H4 (cell line): ENCODE results near the gene POC1A. TPM values are rescaled to one million over a fixed set of nuclear protein-coding genes. Genes with fewer than 3 reads are reported as not detected.

Experiments used
- DNase-seq: peaks from one replicate; pipeline ENCODE4 v3.0.0-alpha.2; 2015; ENCODE audit warnings: low spot score
- total RNA-seq: library from RNA; depleted of rRNA; stranded (reverse); fragments of >200 nt; shearing (Covaris generic); gene quantifications from 2 replicates; pipeline ENCODE4 v1.2.3, GENCODE V29; 2014

POC1A gene
- total RNA-seq, 1 experiment from 2014 or later = 8.1 TPM

DNA sequence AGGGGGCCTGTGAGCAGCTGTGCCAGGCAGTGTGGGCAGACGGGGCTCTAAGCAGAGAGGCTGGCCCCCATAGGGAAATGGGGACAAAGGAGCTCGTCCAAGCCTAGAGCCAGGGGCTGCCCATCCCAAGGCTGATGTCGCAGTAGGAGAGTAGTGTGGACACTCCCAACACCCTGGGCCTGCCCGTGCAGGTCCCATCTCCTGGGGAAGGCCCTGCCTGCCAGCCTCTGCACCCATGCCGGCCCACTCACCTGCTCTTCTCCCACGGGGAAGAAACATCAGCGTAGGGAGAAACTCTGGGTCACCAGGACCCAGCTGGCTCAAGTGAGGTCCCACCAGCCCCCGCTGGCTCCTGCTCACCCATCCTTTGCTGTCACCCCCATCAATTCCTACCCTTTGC is 87.2 kb downstream of the POC1A start:
- no peak for DNase-seq

- no peak for DNase-seq
These were observed 88.9 kb downstream of the POC1A start for GRCh38 chr3:52065264-52065756.

GRCh38 chr3:52064561-52064960 is 89.7 kb downstream of the POC1A start:
- no peak for DNase-seq

DNA sequence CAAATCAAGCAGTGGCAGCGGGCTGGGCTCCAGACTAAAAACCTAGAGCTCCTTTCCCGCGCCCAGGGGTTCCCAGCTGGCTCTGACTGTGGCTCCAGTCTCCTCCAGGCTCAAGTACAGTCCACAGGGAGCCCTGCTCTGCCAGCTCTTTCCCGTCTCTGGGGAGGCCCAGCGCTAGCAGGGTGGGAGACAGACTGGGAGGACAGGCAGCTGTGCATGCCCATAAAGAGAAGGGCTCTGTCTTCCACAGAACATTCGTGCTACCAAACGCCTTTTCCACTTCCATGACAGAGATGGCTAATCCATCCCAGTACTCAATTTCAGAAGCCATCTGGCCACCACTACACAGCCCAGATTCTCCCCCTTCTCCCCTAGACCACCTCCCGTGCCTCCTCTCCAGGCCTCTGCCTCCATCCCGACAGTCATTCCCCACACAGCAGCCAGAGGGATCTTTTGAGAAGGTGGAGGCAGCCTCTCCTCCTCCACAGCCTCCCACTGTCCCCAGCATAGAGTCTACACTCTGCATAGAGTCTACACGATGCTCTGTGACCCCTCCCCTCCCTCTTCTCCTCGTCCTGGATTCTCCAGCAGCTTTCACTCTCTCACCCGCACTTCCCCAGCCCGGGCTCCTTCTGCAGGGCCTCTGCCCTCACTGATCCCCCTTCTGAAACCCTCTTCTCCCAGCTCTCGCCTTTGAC is 91.0 kb downstream of the POC1A start:
- no peak for DNase-seq

DNA sequence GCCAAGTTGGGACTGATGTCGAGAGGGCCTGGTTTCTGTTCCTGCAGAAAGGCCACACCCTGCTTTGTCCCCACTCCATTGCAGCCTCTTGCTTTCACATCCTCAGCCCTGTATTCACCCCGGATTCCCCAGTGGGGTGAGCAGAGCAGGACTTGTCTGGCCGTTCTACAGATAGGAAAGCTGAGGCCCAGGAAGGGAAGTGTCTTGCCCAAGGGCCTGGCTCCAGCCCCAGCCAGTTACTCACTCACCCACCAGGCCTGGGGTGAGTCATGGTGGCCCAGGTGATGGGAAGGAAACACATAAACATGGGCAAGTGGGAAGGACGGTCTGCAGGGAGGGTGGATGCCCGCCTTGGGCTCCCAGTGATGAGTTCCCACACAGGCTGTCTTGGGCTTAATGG is 91.7 kb downstream of the POC1A start:
- peak; percentile 64 for DNase-seq

DNA sequence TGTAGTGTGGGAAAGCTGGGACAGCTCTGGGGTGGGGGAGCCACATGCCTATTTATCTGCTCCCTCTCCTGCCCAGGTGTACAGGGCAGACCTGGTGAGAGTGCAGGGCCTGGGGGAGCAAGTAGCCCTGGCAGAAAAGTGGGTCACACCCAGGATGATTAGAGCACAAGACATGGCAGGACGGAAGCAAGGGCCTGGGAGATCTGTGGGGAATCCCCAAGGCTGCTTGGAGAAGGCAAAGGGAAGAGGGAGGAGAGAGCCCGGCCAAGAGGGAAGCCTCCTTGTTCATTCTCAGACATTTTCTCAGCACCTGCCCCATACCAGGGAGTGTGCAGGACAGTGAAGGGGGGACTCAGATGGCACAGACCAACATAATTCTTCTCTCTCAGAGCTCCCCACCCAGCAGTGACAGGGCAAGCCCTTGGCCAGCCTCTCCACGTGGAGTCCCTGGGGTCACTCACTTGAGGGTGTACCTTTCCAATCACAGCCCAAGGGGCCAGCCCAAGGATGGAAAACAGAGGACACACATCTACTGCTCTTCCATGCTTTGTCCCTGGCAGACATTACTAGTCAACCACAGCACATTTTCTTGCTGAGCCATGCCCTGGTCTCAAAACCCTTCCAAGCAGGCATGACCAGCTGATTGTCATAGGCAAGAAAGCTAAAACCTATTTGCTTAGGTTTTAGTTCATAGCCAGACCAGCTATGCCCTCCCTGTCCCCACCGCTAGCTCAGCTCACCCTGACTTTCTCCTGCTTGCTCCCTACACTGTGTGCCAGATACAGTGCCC is 92.9 kb downstream of the POC1A start:
- no peak for DNase-seq

GRCh38 chr3:52059781-52060180 is 94.4 kb downstream of the POC1A start:
- no peak for DNase-seq

- DNase-seq = no peak
These were observed 96.3 kb downstream of the POC1A start for GRCh38 chr3:52057812-52058495.

DNA sequence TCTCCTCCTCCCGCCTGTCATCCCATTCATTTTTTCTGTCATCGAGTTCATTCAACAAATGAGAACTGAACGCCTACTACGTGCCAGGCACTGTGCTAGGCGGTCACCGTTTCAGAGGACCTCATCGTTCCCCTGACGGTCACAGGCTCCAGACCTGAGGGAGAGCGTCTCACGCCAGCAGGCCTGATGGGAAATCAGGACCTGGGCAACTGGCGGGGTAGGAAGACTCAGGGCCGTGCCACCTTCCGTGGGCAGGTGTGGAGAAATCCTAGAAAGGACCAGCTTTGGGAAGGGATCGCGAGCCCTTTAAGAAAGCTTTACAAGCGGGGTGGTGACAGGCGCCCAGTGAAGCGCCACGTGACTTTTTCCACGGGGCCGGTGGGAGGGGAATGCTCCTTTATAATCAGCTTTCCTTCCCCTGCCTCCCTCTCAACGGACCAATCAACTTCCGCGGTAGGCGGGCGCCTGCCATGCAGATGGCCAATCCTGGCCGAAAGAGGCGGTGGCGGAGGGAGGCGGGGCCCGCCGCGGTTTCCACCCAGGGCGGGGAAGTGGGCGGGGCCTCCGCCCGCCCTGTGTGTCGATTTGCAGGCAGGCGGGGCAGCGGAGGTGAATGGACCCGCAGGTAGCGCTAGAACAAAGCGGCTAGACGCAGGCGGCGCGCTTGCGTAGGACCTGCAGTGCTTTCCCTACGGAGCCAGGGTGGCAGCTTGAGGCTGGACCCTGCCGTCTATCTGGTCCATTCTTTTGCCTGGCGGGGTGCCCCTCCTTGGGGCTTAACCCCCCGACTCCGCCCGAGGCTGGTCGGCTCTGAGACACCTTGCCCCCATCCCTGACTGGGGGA is 97.0 kb downstream of the POC1A start:
- DNase-seq = peak; percentile 92

GRCh38 chr3:52056521-52056967 is 97.7 kb downstream of the POC1A start, which contains the start of gene DUSP7:
Gene DUSP7 (minus strand): TSS chr3:52056571. CDS start chr3:52056366, 205 bp downstream.
- no peak for DNase-seq

DNA sequence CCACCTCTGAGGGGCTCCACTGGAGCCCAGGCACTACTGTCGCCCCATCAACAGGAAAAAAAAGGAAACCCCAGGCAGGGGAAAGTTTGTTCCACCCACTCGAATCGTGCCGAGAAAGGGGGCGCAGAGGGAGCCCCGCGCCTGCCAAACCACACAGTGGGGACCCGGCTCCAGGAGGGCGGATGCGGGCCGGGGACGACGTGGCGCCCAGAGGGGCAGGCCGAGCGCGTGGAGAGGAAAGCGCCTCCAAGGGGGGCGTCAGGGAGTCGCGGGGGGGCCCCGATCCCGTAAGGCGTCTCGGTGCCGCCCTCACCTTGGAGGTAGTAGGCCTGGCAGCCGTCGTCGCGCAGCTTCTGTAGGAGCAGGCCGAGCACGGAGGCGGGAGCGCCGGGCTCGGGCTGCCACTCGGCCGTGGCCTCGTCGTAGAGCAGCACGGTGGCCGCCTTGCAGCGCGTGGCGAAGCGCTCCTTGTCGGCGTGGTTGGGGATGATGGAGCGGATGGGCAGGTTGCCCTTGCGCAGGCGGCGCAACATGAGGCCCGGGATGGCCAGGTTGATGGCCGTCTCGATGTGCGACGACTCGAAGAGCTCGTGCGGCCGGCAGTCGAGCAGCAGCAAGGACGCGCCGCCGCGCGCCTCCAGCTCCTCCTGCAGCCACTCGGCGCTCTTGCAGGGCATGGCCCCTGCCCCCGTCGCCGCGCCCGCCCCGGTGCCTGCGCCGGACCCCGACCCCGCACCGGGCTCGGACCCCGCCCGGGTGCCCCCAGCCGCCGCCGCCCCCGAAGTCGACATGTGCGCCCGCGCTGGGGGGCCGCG is 98.5 kb downstream of the POC1A start:
- no peak for DNase-seq

DNA sequence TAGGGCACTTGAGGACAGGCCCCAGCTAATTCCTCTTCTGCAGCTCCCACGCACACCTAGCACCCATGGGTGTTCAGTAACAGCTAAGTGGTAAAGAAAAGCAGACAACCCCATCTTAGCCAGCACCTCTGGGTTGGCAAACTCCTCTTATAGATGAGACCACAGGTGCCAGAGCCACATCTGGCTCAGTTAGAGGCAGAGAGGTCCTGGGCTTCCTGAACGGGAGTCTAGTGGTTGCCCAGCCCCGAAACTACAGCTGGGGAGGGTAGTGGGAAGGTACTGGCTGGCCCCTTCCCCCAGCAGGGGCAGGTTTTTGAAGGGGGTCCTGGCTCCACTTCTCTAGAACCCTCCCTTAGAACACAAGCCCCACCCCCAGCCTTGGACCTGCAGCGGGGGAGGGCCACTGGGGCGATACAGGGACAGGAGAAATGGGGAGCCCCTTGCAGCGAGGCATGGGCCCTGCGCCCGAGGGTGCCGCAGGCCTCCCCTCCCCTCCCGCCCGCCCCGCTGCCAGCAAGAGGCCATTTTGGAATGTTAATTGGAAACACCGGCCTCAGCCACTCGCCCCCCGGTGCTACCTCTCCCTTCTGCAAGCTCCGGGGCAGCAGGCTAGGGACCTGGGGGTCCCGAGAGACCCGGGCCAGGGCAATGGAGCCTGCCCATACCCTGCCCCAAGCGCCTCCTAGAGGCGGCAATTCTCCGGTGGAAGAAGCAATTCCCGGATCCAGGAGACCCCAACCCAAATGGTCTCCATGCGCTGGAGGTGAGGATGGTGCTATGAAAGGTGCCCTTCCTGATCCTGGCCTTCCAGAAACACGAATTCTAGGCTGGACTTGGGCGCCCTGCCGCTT is 99.3 kb downstream of the POC1A start:
- DNase-seq = no peak

GRCh38 chr3:52053307-52054304 is 100.6 kb downstream of the POC1A start:
- DNase-seq = no peak

DNA sequence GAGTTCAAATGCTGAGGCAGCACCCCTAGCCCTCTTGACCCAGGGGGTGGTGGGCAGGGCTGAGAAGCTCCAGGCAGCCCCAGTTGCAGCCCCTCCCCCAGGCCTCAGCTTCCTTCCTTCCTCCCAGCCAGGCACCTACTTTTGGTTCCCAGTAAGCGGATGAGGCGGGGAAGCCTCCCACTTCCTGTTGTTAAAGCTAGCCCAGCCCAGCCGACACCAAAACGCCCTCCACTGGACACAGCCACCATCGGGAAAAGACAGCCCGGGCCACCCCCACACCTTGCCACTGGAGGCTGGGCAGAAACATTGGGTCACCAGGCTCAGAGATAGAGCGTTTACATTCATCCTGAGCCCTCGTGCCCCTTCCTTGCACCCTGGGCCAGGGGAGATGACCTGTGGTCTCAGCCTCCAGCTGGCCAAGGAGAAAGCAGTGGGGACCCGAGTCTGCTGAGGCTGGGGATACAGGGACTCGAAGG is 101.4 kb downstream of the POC1A start:
- peak; percentile 76 for DNase-seq

DNA sequence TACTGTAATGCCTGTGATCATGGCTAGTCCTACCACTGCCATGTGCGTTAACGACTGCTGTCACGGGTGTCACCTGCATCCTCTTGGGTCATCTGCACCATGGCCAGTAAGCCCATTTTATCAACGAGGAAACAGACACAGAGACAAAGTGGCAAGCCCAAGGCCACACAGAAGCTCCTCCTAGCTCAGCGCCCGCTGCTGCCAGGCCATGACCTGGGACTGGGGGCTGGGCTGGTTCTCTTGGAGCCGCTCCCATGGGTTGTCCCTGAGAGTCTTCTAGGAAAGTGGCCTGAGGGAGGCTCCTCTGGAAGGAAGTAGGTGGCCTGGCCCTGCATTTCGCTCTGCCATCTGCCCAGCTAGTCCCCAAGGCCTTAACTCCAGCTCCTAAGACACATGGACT is 102.8 kb downstream of the POC1A start:
- DNase-seq = no peak

DNA sequence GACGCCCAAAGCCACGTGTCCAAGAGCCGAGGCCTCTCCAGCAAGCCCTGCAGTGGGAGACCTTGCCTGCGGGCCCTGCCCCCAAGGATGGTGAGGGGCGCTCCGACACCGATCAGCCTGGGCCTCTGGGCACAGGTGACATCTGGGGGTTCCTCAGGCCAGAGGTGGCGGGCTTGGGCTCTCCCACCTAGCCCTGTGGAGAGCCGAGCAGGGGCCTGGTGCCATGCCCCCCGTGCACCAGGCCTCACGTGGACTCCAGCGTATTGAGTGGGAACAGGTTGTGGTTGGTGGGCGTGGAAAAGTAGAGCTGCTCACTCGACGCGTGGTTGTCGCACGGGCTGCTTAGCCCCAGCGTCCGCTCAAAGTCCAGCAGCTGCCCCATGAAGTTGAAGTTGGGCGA is 103.7 kb downstream of the POC1A start:
- DNase-seq = no peak

DNA sequence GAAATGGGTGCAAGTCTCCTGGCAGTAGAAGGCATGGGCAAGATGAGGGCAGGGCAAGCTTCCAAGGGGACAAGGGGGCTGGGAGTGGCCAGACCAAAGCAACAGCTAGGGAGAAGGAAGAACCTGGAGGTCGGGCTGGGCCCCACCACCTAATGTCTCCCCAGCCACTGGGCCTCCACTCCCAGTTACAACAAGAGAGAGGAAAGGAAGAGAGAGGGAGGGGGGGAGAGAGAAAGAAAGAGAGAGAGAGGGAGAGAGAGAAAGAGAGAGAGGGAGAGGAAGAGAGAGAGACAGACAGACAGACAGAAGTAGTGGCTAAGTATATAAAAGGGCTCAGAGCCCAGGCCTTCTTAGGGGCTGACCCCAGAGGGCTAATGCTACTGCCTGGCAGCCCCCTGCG is 104.7 kb downstream of the POC1A start:
- no peak for DNase-seq

GRCh38 chr3:52047295-52047960 is 106.8 kb downstream of the POC1A start:
- no peak for DNase-seq
